Gastroesophageal sphincter (tissue), 3 donors: ENCODE data around the gene COL4A5.

Experiments
- POLR2A ChIP-seq, 2 donors: fragments of 450-650 bp; IDR thresholded peaks; one replicate each; pipeline ENCODE4 v1.6.1; 2017; ENCODE audit warnings: antibody characterized with exemption in 2 of 2, mild to moderate bottlenecking in 2 of 2, moderate library complexity in 1 of 2
- POLR2AphosphoS5 ChIP-seq: sonication (generic); formaldehyde crosslinking; IDR thresholded peaks from one replicate; pipeline ENCODE4 v1.6.1; 2017; ENCODE audit warnings: antibody characterized with exemption
- TF ChIP-seq, protein P1 (sequence below), 4 experiments: fragments of 200-600 bp in 2 of 4; fragments of 450-650 bp in 2 of 4; sonication (generic) in 1 of 4; IDR thresholded peaks; one replicate each; pipeline ENCODE4 v1.5.1; 2017 to 2019; ENCODE audit warnings: antibody characterized with exemption in 4 of 4, mild to moderate bottlenecking in 2 of 4, moderate library complexity in 2 of 4

DNA sequence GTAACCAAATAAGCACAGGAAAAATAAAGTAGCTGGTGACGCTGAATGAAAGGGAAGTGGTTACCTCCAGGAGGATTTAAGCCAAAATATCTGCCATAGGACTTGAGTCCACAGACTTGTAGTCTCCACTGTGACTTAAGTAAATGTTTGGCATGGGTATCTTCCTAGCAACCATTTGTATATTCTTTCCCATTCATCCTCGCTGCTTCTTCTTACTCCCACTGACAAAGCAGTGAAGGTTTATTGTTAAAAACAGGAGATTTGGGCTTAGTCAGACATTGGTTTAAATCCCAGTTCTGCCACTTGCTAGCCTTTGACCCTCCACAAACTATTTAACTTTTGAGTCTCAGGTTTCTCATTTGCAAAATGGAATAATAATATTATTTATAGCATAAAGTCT is 23.7 kb upstream of the COL4A5 start:
- TF ChIP-seq, protein P1, sequence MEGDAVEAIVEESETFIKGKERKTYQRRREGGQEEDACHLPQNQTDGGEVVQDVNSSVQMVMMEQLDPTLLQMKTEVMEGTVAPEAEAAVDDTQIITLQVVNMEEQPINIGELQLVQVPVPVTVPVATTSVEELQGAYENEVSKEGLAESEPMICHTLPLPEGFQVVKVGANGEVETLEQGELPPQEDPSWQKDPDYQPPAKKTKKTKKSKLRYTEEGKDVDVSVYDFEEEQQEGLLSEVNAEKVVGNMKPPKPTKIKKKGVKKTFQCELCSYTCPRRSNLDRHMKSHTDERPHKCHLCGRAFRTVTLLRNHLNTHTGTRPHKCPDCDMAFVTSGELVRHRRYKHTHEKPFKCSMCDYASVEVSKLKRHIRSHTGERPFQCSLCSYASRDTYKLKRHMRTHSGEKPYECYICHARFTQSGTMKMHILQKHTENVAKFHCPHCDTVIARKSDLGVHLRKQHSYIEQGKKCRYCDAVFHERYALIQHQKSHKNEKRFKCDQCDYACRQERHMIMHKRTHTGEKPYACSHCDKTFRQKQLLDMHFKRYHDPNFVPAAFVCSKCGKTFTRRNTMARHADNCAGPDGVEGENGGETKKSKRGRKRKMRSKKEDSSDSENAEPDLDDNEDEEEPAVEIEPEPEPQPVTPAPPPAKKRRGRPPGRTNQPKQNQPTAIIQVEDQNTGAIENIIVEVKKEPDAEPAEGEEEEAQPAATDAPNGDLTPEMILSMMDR (IDR thresholded peaks at IDR 0.05), result no peak
- no peak for TF ChIP-seq POLR2AphosphoS5
- TF ChIP-seq POLR2A (IDR thresholded peaks at IDR 0.05), result no peak
